ENCODE results near the gene CYTH3. TPM values are rescaled to one million over a fixed set of nuclear protein-coding genes. Genes with fewer than 3 reads are reported as not detected.
A peak's percentile ranks its signal among the peaks of the same experiment; 100 is the strongest.

The CYTH3 gene
- total and polyA plus RNA-seq, 2 experiments from 2014 or later, result 20.2 to 32.4 TPM

- no peak for TF ChIP-seq CTCF (IDR thresholded peaks at IDR 0.05; ENCODE audit: low read depth, low read length)
- no peak overlapping the region for H3K27ac ChIP-seq
- DNase-seq (ENCODE audit: low read depth in 1 of 2, low spot score in 1 of 2), result no peak
Measured at GRCh38 chr7:6278749-6279310, 6.4 kb upstream of the CYTH3 start.

DNA sequence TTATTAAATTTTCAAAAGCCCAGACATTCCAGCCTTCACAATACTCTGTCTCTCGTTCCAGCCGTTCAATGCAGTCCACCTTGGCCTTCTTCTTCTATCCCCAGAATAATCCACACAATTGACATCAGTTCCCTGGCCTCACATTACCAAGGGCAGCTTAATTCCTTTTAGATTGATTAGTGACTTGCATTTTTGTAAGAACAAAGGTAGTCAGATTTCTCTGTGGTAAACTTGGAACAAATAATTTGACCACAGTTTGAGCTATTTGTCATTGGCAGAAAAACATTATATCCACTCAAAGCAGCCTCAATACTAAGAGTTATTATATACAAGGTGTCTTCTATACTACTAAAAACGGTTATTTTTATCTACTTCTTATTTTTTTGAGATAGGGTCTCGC is 5.1 kb upstream of the CYTH3 start:
- no peak overlapping the region for H3K4me3 ChIP-seq
- no peaks in the 10 kb centered on the region for H3K9me3 ChIP-seq (ENCODE audit: low read depth)
- no peaks in the 10 kb centered on the region for H3K36me3 ChIP-seq
- H3K27ac ChIP-seq, result no peak overlapping the region
- DNase-seq (ENCODE audit: low read depth in 1 of 2, low spot score in 1 of 2), result no peak
- H3K4me1 ChIP-seq (ENCODE audit: low read depth), result no peaks in the 10 kb centered on the region
- no peaks in the 10 kb centered on the region for H3K27me3 ChIP-seq
- TF ChIP-seq CTCF (IDR thresholded peaks at IDR 0.05; ENCODE audit: low read depth, low read length), result no peak

More at GRCh38 chr7:6278749-6279310, 6.4 kb upstream of the CYTH3 start:
- Histone ChIP-seq H3K27me3 (no peaks in the 10 kb centered on the region), H3K36me3 (no peaks in the 10 kb centered on the region), H3K4me1 (ENCODE audit: low read depth) (no peaks in the 10 kb centered on the region), H3K9me3 (ENCODE audit: low read depth) (no peaks in the 10 kb centered on the region), H3K4me3 (no peak overlapping the region)

- Histone ChIP-seq H3K27ac (no peak overlapping the region), H3K4me1 (ENCODE audit: low read depth) (no peaks in the 10 kb centered on the region), H3K36me3 (no peaks in the 10 kb centered on the region), H3K27me3 (no peaks in the 10 kb centered on the region), H3K4me3 (no peak overlapping the region), H3K9me3 (ENCODE audit: low read depth) (no peaks in the 10 kb centered on the region)
- peak in 1 of 2 donors; percentile 57 for DNase-seq (ENCODE audit: low read depth in 1 of 2, low spot score in 1 of 2)
- no peak for TF ChIP-seq CTCF (IDR thresholded peaks at IDR 0.05; ENCODE audit: low read depth, low read length)
Measured at GRCh38 chr7:6276911-6277408, 4.5 kb upstream of the CYTH3 start.

GRCh38 chr7:6274743-6275142 is 2.3 kb upstream of the CYTH3 start:
- Histone ChIP-seq H3K4me1 (ENCODE audit: low read depth) (no peaks in the 10 kb centered on the region), H3K9me3 (ENCODE audit: low read depth) (no peaks in the 10 kb centered on the region), H3K4me3 (no peak overlapping the region), H3K36me3 (no peaks in the 10 kb centered on the region), H3K27ac (no peak overlapping the region), H3K27me3 (no peaks in the 10 kb centered on the region)
- no peak for TF ChIP-seq CTCF (IDR thresholded peaks at IDR 0.05; ENCODE audit: low read depth, low read length)
- DNase-seq (ENCODE audit: low read depth in 1 of 2, low spot score in 1 of 2), result no peak

- no peak overlapping the region for H3K27ac ChIP-seq
- no peaks in the 10 kb centered on the region for H3K36me3 ChIP-seq
- no peaks in the 10 kb centered on the region for H3K4me1 ChIP-seq (ENCODE audit: low read depth)
- H3K27me3 ChIP-seq, result no peaks in the 10 kb centered on the region
- DNase-seq (ENCODE audit: low read depth in 1 of 2, low spot score in 1 of 2), result no peak
- H3K4me3 ChIP-seq, result no peak overlapping the region
- no peak for TF ChIP-seq CTCF (IDR thresholded peaks at IDR 0.05; ENCODE audit: low read depth, low read length)
- H3K9me3 ChIP-seq (ENCODE audit: low read depth), result no peaks in the 10 kb centered on the region
Measured at GRCh38 chr7:6273917-6274630, 1.6 kb upstream of the CYTH3 start.
